GM19397 (cell line): Measurements from ENCODE around the gene TM2D3.

ENCODE experiments used
- ATAC-seq: cut with Tn5 transposase; IDR thresholded peaks from one replicate; pipeline ENCODE4 v1.9.1; 2021; ENCODE audit warnings: mild to moderate bottlenecking, moderate library complexity; ENCODE audit not compliant: unreplicated experiment

TM2D3 gene

DNA sequence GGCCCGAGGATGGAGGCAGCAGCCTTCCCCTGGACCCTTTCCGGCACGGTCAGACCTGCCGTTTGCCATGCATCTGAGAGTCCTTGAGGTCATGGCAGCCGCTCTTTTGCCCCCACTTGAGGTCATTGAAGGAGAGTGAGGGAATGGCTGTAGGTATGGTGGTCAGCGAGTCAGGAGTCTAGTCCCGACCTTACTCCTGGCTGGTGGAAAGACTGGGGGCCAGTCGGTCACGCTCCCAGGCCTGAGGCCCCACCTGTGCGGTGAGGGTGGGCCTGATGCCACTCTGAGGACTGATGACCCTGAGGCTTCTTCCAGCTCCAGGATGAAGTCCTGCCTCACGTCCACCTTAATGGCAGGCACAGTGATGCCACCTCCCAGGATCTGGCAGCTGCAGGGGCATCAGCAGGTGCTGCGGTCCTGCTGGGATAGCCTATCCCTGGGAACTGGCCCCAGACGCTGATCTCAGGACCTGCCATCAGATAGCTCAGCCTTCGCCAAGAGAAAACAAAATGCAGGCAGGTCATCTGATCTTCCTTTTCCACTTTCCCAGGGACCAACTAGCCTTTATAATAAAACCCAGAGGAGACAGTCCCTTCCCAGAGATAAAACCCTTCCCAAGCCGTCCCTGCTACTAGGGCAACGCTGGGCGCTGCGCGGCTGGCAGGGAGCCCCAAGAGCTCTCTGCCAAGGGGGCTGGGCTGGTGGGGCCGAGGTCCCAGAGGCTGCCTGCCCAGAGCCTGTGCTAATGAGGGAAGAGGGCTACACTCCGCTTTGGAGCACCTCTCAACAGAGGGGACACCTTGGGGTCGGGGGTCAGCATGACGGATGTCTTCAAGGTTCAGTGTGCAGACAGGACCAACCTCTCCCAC, 42.2 kb downstream of the TM2D3 start:
- no peak for ATAC-seq

DNA sequence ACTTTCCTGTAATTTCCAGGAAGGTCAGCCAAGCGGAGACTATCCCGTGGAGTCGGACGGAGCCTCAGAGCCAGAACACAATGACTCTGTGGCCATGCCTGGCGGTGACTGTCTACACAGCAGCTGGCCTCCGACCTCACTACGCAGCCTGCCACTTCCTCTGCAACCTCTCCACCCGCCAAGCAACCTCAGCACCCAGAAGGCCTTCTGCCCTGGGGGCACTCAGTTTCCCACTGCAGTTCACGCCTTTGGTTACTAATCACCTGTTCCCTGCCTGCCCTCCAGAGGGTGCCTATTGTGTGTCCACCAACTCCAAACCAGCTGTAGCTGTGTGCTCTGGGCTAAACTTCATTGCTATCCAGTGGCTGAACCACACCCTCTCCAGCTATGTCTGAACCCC, 44.0 kb downstream of the TM2D3 start:
- no peak for ATAC-seq

DNA sequence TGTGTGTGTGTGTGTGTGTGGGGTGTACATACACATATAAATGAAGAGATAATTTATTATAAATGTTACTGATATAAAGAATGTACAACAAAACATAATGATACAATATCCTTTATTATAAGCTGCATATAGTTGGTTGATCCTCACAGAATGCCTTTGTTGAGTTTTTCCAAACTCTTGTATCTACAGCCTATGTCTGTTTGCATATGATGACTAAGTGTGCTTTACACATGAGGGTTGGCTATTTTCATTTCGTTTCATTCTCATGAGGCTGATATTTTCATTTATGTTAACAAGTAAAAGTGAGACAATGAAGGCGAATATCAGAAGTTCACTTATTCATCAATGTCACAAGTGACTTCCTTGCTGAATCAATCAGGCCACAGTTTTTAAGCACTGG, 45.1 kb downstream of the TM2D3 start:
- no peak for ATAC-seq

- no peak for ATAC-seq
These were observed 47.9 kb downstream of the TM2D3 start for GRCh38 chr15:101604124-101604874.

GRCh38 chr15:101602801-101603200, 49.4 kb downstream of the TM2D3 start:
- ATAC-seq: no peak

- no peak for ATAC-seq
These were observed 52.1 kb downstream of the TM2D3 start for GRCh38 chr15:101600035-101600434.

DNA sequence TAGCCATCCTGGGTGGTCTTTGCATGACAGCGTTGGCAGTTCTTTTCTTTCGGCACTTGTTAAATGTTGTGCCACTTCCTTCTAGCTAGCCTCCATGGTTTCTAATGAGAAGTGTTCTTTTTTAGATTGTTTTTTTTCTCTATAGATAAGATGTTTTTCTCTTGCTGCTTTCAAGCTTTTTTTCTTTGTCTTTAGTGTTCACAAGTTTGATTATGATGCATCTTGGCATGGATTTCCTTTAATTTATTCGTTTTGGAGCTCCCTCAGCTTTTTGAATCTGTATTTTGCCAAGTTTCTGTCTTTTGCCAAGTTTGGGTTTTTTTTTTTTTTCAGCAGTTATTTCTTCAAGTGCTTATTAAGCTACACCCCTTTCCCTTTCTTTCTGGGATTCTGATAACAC, 53.1 kb downstream of the TM2D3 start:
- no peak for ATAC-seq

DNA sequence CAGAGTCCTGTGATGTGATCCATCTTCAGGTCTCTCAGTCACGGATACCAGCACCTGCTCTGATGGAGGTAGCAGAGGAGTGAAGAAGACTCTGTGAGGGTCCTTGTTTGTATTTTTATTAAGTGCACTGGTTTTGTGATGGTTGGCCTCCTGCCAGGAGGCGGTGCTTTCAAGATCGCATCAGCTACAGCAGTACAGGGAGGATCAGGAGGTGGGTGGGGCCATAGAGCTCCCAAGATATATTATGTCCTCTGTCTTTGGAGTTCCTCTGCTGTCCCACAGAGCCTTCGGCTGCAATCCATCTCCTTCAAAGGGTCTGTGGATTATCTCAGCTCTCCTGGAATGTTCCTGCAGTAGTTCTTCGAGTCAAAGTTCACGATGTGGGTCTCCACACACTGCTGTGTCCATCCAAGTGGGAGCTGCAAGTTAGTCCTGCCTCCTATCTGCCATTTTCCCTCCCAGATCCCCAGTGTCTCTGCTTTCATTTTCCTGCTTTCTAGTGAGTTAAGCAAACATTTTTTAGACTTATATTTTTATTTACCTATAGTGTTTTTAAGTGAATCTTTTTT, 54.7 kb downstream of the TM2D3 start:
- no peak for ATAC-seq

DNA sequence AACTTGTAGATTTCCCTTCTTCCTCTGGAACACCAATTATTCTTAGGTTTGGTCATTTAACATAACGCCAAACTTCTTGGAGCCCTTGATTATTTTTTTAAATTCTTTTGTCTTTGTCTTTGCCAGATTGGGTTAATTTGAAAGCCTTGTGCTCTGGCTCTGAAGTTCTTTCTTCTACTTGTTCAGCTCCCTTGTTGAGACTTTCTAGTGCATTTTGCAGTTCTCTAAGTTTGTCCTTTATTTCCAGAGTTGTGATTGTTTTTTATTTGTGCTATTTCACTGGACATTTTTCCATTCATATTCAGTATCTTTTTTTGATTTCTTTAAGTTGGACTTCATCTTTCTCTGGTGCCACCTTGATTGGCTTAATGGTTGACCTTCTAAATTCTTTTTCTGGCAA, 55.5 kb downstream of the TM2D3 start:
- ATAC-seq: no peak
